ENCODE data around the gene SLC12A8.

Gene SLC12A8

DNA sequence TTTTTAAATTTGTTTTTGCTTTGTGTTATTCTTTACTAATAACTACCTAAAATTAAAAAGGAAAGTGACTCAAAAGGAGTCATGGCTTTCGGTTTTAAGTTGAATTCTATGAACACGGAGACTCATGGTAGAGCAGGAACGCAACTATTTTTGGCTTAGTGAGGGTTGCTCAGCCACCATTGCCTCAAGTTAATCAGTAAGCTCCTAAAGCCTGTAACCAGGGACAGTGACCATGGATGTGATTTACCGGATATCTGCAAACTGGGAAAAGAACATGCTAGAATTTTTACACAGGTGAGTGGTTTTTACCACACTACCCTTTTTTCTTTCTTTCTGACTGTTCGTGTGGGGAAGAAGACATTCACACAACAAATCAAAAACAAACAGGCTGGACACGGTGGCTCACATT lies 11.8 kb downstream of the SLC12A8 start:
- Histone ChIP-seq H3F3A (ENCODE audit: insufficient read depth, low read length) (no peaks in the 10 kb centered on the region), H3K4me3 (ENCODE audit: low read length) (no peak overlapping the region), H3K9me3 (replicated peaks; ENCODE audit: insufficient read depth, low read length) (no peaks in the 10 kb centered on the region), H3K9me2 (replicated peaks; ENCODE audit: insufficient read depth, low read length) (no peaks in the 10 kb centered on the region), H3K36me3 (replicated peaks; ENCODE audit: insufficient read depth, low read length) (no peaks in the 10 kb centered on the region), H3K9ac (ENCODE audit: low read length) (no peak overlapping the region), H3K27ac (ENCODE audit: low read length) (no peak overlapping the region), H3K4me1 (ENCODE audit: low read length) (no peaks in the 10 kb centered on the region), H2AFZ (ENCODE audit: low read length) (no peak overlapping the region), H3K4me2 (ENCODE audit: low read depth, low read length) (no peak overlapping the region), H3K27me3 (replicated peaks; ENCODE audit: insufficient read depth, low read length) (no peaks in the 10 kb centered on the region), H4K20me1 (ENCODE audit: insufficient read depth, low read length) (no peaks in the 10 kb centered on the region), H3K79me2 (ENCODE audit: low read length) (no peaks in the 10 kb centered on the region)
- no peak for TF ChIP-seq EZH2 (optimal IDR thresholded peaks at IDR 0.05; ENCODE audit: low read depth, low read length)
- no peak for DNase-seq

GRCh38 chr3:125194849-125195601 lies 17.5 kb downstream of the SLC12A8 start:
- no peaks in the 10 kb centered on the region for H3K9me3 ChIP-seq (replicated peaks; ENCODE audit: insufficient read depth, low read length)
- H3K79me2 ChIP-seq (ENCODE audit: low read length), result no peaks in the 10 kb centered on the region
- H3K9ac ChIP-seq (ENCODE audit: low read length), result no peak overlapping the region
- H3K36me3 ChIP-seq (replicated peaks; ENCODE audit: insufficient read depth, low read length), result no peaks in the 10 kb centered on the region
- H3K27me3 ChIP-seq (replicated peaks; ENCODE audit: insufficient read depth, low read length), result no peaks in the 10 kb centered on the region
- no peak for TF ChIP-seq EZH2phosphoT487 (IDR thresholded peaks at IDR 0.05; ENCODE audit: low read length)
- TF ChIP-seq EZH2 (optimal IDR thresholded peaks at IDR 0.05; ENCODE audit: low read depth, low read length), result no peak
- TF ChIP-seq, protein P1, sequence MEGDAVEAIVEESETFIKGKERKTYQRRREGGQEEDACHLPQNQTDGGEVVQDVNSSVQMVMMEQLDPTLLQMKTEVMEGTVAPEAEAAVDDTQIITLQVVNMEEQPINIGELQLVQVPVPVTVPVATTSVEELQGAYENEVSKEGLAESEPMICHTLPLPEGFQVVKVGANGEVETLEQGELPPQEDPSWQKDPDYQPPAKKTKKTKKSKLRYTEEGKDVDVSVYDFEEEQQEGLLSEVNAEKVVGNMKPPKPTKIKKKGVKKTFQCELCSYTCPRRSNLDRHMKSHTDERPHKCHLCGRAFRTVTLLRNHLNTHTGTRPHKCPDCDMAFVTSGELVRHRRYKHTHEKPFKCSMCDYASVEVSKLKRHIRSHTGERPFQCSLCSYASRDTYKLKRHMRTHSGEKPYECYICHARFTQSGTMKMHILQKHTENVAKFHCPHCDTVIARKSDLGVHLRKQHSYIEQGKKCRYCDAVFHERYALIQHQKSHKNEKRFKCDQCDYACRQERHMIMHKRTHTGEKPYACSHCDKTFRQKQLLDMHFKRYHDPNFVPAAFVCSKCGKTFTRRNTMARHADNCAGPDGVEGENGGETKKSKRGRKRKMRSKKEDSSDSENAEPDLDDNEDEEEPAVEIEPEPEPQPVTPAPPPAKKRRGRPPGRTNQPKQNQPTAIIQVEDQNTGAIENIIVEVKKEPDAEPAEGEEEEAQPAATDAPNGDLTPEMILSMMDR (IDR thresholded peaks at IDR 0.05; ENCODE audit: low read length), result no peak
- no peaks in the 10 kb centered on the region for H4K20me1 ChIP-seq (ENCODE audit: insufficient read depth, low read length)
- no peak overlapping the region for H2AFZ ChIP-seq (ENCODE audit: low read length)
- no peak for DNase-seq
- H3K4me1 ChIP-seq (ENCODE audit: low read length), result no peaks in the 10 kb centered on the region
- no peak overlapping the region for H3K4me3 ChIP-seq (ENCODE audit: low read length)
- no peaks in the 10 kb centered on the region for H3K9me2 ChIP-seq (replicated peaks; ENCODE audit: insufficient read depth, low read length)
- H3F3A ChIP-seq (ENCODE audit: insufficient read depth, low read length), result no peaks in the 10 kb centered on the region
- no peak overlapping the region for H3K4me2 ChIP-seq (ENCODE audit: low read depth, low read length)
- H3K27ac ChIP-seq (ENCODE audit: low read length), result no peak overlapping the region

DNA sequence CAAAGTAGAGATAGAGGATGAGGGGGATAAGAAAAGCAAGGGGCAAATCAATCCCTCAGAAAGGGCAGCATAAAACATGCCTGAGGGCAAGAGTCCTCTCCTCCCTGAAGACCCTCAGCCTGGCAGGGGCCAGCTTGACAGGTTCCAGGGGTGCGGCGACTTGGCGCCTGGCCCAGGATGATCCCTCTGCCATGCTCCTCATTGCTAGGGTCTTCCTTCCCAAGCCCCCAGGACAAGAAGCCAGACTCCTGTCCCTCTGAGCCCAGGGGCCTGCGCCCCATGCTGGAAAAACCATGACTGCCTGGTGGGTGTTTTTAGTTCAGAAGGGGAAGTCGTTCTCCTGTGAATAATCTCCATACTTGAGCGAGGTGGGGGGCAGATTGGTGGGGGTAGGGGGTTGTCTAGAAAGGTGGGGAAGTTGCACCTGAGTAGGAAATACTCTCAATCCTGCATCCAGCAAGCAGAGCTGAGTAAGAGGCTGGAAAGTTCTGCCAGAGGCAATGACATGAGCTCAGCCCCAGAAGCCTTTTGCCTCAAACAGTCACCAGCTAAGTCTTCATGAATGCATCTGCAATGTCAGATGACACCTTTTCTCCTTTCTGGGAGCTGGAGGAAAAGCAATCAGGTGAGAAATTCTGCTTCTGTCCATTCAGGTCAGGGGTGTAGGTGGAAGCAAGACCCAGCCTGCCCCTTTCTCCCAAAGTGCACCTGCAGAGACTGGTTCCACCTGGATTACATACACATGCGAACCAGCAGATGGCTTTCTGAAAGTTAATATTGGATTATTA lies 18.3 kb downstream of the SLC12A8 start:
- H3K4me3 ChIP-seq (ENCODE audit: low read length), result no peak overlapping the region
- H3K4me1 ChIP-seq (ENCODE audit: low read length), result no peaks in the 10 kb centered on the region
- no peak for DNase-seq
- no peak overlapping the region for H2AFZ ChIP-seq (ENCODE audit: low read length)
- no peaks in the 10 kb centered on the region for H3K9me2 ChIP-seq (replicated peaks; ENCODE audit: insufficient read depth, low read length)
- H3K9ac ChIP-seq (ENCODE audit: low read length), result no peak overlapping the region
- H3K36me3 ChIP-seq (replicated peaks; ENCODE audit: insufficient read depth, low read length), result no peaks in the 10 kb centered on the region
- no peak overlapping the region for H3K27ac ChIP-seq (ENCODE audit: low read length)
- H3K27me3 ChIP-seq (replicated peaks; ENCODE audit: insufficient read depth, low read length), result no peaks in the 10 kb centered on the region
- H3K79me2 ChIP-seq (ENCODE audit: low read length), result no peaks in the 10 kb centered on the region
- H4K20me1 ChIP-seq (ENCODE audit: insufficient read depth, low read length), result no peaks in the 10 kb centered on the region
- TF ChIP-seq, protein P1 (IDR thresholded peaks at IDR 0.05; ENCODE audit: low read length), result no peak
- TF ChIP-seq EZH2 (optimal IDR thresholded peaks at IDR 0.05; ENCODE audit: low read depth, low read length), result no peak
- TF ChIP-seq EZH2phosphoT487 (IDR thresholded peaks at IDR 0.05; ENCODE audit: low read length), result no peak
- no peaks in the 10 kb centered on the region for H3F3A ChIP-seq (ENCODE audit: insufficient read depth, low read length)
- H3K4me2 ChIP-seq (ENCODE audit: low read depth, low read length), result no peak overlapping the region
- no peaks in the 10 kb centered on the region for H3K9me3 ChIP-seq (replicated peaks; ENCODE audit: insufficient read depth, low read length)
